GM21390 (cell line): ENCODE data around the gene VPS45.
"Not testable (repeated sequence)": the region's sequence is repeated elsewhere in the genome, so short reads cannot be mapped to it uniquely, and the experiment has no call there.

Experiments used
- ATAC-seq: cut with Tn5 transposase; IDR thresholded peaks from one replicate; pipeline ENCODE4 v1.9.1; 2021; ENCODE audit not compliant: unreplicated experiment

The VPS45 gene, protein sequence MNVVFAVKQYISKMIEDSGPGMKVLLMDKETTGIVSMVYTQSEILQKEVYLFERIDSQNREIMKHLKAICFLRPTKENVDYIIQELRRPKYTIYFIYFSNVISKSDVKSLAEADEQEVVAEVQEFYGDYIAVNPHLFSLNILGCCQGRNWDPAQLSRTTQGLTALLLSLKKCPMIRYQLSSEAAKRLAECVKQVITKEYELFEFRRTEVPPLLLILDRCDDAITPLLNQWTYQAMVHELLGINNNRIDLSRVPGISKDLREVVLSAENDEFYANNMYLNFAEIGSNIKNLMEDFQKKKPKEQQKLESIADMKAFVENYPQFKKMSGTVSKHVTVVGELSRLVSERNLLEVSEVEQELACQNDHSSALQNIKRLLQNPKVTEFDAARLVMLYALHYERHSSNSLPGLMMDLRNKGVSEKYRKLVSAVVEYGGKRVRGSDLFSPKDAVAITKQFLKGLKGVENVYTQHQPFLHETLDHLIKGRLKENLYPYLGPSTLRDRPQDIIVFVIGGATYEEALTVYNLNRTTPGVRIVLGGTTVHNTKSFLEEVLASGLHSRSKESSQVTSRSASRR

GRCh38 chr1:150067184-150068108, at the start of gene VPS45:
VPS45 (plus strand) TSS chr1:150067776; CDS start chr1:150067858, 82 bp downstream.
- peak; percentile 88 for ATAC-seq

DNA sequence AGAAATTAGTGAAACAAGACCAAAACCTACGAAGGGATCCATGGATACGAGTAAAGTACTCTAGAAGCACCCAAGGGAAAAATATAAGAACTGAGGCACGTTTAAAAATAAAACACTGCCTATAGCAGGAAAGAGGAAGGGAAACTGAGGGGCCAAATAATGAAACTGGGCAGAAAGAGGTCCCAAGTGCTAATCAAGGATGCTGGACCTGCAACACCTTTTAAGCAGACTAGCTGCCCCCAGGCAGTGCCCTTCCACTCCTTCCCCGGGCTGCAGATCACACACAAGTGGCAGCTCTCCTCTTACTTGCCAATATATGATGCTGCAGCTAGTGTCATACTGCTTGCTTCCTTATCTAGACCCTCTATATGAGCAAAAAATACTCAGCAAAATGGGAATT, 49.4 kb upstream of the VPS45 start:
- ATAC-seq, result no peak

- no peak for ATAC-seq
Observed at GRCh38 chr1:150020711-150021110, 46.9 kb upstream of the VPS45 start.

DNA sequence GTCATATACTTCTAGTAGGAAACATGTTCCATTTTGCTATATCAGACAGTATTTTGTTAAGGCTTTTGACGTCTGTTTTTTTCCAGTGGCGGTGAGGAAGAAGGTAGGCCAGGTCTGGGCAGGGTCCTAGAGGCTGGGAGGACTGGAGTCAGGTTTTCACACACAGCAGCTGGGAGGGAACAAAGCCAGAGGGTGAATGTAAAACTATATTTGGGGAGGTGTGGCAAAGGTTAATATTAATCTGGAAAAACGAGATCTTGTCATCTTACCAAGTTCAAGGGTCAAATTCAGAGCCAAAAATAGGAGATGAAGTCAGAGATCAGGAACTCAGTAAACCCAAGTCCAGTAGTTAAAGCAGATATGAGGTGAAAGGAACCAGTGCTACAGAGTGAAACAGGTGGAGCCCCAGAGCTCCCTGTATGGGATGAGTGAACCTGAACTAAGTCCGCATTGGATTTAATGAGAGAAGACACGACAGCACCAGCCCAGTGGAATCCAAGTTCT, 46.3 kb upstream of the VPS45 start:
- ATAC-seq, result no peak

GRCh38 chr1:150022357-150022756, 45.2 kb upstream of the VPS45 start:
- no peak for ATAC-seq

DNA sequence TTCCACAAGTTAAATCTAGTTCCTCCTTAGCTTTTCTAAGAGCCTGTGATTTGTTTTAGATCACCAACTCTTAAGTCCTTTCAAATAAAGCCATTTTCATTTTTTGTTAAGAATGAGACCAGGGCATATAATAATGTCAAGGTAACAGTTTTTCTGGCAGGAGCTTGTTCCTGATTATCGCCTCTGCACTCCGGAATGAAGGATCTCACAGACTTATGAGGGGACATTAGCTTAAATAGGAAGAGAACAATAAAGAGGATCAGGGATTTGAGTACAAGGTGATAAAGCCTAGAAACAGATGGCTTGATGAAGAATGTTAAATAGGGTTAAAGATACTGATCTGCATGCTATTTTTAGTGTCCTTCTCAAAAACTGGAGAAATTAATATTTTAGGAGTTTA, 43.4 kb upstream of the VPS45 start:
- ATAC-seq, result no peak

DNA sequence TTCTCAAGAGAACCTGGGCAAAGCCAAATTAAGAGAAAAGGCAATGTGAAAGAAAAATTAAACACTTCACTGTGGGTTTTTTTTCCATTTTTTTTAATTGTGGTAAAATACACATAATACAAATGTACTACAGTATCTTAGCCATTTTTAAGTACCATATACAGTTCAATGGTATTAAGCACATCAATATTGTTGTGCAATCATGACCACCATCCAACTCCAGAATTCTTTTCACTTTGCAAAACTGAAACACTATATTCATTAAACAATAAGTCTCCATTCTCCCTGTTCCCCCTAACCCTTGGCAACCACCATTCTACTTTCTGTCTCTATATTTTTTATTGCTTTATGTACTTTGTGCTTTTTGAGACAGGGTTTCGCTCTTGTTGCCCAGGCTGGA, 39.3 kb upstream of the VPS45 start:
- no peak for ATAC-seq

GRCh38 chr1:150034336-150034735, 33.2 kb upstream of the VPS45 start:
- ATAC-seq, result no peak

DNA sequence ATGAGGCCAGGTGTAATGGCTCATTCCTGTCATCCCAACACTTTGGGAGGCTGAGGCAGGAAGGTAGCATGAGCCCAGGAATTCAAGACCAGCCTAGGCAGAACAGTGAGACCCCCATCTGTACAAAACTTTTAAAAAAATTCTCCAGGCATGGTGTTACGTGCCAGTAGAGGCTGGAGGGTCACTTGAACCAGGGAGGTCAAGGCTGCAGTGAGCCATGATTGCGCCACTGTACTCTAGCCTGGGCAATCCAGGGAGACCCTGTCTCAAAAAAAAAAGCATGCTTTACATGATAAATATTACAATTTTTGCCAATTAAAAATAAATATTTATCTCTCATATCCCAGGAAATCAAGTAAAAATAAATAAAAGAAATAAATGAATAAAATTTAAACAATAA, 17.6 kb upstream of the VPS45 start:
- ATAC-seq, result no peak

GRCh38 chr1:150051089-150051373, 16.5 kb upstream of the VPS45 start:
- no peak for ATAC-seq

DNA sequence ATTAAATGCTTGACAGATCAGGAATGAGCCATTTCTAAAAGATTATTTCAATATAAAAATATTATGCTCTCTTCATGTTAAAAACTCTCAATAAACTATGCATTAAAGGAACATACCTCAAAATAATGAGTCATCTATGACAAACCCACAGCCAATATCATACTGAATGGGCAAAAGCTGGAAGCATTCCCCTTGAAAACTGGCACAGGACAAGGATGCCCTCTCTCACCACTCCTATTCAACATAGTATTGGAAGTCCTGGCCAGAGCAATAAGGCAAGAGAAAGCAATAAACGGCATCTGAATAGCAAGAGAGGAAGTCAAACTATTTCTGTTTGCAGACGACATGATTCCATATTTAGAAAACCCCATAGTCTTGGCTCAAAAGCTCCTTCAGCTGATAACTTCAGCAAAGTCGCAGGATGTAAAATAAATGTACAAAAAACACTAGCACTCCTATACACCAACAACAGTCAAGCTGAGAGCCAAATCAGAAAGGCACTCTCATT, 15.6 kb upstream of the VPS45 start:
- not testable (repeated sequence) for ATAC-seq

- no peak for ATAC-seq
Observed at GRCh38 chr1:150053926-150054325, 13.7 kb upstream of the VPS45 start.

GRCh38 chr1:150055507-150055906, 12.1 kb upstream of the VPS45 start:
- ATAC-seq, result not testable (repeated sequence)

GRCh38 chr1:150056407-150056806, 11.2 kb upstream of the VPS45 start:
- ATAC-seq, result no peak

DNA sequence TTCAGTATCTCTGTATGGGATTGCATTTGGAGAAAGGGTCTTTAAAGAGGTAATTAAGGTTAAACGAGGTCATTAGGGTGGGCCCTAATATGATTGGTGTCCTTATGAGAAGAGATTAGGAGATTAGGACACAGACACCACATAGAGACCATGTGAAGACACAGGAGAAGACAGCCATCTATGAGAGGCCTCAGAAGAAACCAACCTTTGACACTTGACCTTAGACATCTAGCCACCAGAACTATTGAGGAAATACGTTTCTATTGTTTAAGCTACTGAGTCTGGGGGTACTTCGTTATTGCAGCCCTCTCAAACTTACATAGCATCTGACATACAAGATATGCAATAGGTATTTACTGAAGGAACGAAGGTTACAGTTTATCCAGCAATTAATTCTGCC, 7.3 kb upstream of the VPS45 start:
- no peak for ATAC-seq

DNA sequence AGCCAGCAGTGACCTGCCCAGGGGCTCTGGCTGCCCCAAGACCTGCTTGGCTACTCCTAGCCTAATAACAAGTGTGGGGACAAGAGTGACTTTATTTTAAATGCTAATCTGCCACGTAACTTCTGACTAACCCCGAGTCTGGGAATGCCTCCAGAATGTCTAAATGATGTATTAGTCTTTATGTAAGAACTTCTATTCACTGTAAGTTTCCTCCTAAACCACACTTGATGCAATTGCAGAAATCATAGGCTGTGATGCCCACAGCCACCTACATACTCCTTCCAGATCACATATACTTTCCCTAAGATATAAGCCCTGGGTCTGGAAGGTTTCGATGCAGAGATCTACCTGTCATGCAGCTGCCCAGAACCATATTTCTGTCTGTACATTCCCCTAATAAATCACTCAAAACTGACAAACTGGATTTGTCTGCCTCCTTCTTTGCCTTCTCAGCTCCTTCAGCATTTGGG, 5.9 kb upstream of the VPS45 start:
- no peak for ATAC-seq

DNA sequence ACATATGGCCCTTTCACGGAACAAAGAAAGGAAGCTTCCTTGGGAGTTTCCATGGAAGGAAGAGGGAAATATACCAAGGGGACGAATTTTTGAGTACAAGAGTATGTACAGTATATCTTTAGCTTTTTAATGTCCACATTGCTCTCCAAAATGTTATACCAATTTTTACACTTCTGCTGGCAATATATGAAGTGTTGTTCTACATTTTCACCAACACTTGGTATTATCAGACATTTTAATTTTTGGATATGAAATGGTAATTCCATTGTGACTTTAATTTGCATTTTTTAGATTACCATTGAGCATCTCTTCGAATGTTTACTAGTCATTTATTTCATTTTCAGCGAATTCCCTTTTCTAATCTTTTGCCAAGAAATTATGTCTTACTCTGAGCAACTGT, 5.5 kb upstream of the VPS45 start:
- ATAC-seq, result no peak

GRCh38 chr1:150065184-150065871, 2.2 kb upstream of the VPS45 start:
- no peak for ATAC-seq

DNA sequence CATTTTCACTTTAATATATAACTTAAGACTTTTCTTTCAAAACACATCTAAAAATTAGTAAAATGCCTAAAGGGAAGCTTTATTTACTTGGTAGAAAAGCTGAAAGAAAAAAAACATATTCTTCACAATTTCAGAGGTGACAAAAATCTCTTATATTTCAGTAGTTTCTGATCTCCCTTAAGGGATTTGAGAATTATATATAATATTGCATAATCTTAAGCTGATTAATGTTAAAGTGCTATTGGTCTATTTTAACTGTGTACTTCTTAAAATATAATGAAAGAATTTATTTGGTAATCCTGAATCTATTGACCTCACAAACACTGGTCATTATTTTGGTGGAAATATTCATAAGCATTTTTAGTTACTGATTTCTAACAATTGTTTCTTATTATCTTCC, 1.2 kb upstream of the VPS45 start:
- no peak for ATAC-seq

- ATAC-seq, result peak; percentile 29
Observed at GRCh38 chr1:150066838-150067183, 765 bp upstream of the VPS45 start.

DNA sequence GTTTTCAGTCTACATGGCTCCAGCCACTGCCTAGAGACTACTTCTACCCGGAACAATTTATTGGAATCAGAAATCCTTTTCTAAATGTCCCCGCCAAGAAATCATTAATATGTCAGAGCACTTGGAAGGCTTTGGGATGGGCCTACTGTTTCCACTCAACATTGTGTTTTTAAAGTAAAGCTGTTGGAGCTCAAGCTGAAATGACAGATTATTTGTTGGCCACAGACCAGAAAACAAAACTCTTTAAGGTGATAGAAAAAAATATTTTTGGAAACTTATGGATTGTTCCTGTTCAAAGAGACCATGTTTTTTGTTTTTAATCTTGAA, 496 bp downstream of the VPS45 start:
- ATAC-seq, result no peak
